Endothelial cell of umbilical vein (primary cell): ENCODE data around the gene EML6. TPM values are rescaled to one million over a fixed set of nuclear protein-coding genes. Genes with fewer than 3 reads are reported as not detected.

Source experiments
- BruUV-seq: library from RNA; stranded (reverse); fragments of 400-500 nt; replicated peaks from 2 replicates; lab custom pipeline; 2021; lab: Mats Ljungman, UMichigan
- CTCF ChIA-PET: fragments of 300-600, 350-600 bp; sonication (Branson Sonifier 250); formaldehyde crosslinking; loops from one replicate; lab custom pipeline; 2021; ENCODE audit warnings: antibody characterized with exemption, inconsistent platforms; lab: Charles Lee
- POLR2A ChIA-PET: fragments of 300-600, 350-600 bp; sonication (Branson Sonifier 250); formaldehyde crosslinking; loops from one replicate; lab custom pipeline; 2021; ENCODE audit warnings: antibody characterized with exemption, inconsistent platforms; lab: Charles Lee
- DNase-seq: peaks from one replicate; pipeline ENCODE4 v3.0.0-alpha.2; 2011; ENCODE audit warnings: low read depth, low spot score
- FAIRE-seq: peaks from 2 replicates; lab custom pipeline; 2011; peaks lifted over from hg19 to GRCh38; lab: Jason Lieb, UNC
- H2AFZ ChIP-seq: 2 replicates; pipeline ENCODE4 v1.6.0; 2012; ENCODE audit warnings: low read depth, low read length, control low read depth, inconsistent platforms
- H3K27ac ChIP-seq: 2 replicates; pipeline ENCODE4 v1.5.1; 2011; ENCODE audit warnings: low read depth, mild to moderate bottlenecking, control low read depth, low read length, moderate library complexity; ENCODE audit not compliant: insufficient read depth
- H3K27me3 ChIP-seq, 2 experiments: 2 replicates each; pipeline versions ENCODE4 v1.6.0 to v1.6.1; 2011; ENCODE audit warnings: low read length in 2 of 2, mixed read lengths in 1 of 2; ENCODE audit not compliant: control insufficient read depth in 2 of 2, insufficient read depth in 2 of 2
- H3K36me3 ChIP-seq, 2 experiments: 2 replicates in 1 of 2; 3 replicates in 1 of 2; pipeline ENCODE4 v1.5.1; 2011; ENCODE audit warnings: low read length in 2 of 2, mild to moderate bottlenecking in 1 of 2, moderate library complexity in 1 of 2; ENCODE audit not compliant: control insufficient read depth in 2 of 2, insufficient read depth in 2 of 2; ENCODE audit errors: extremely low read depth in 1 of 2
- H3K4me1 ChIP-seq: 3 replicates; pipeline ENCODE4 v1.5.1; 2011; ENCODE audit warnings: mild to moderate bottlenecking, low read length; ENCODE audit not compliant: control insufficient read depth, insufficient read depth; ENCODE audit errors: extremely low read depth
- H3K4me2 ChIP-seq: 2 replicates; pipeline ENCODE4 v1.6.1; 2011; ENCODE audit warnings: low read length, control low read depth, mixed read lengths; ENCODE audit not compliant: insufficient read depth
- H3K4me3 ChIP-seq, 3 experiments: fragments of 200-600 bp in 1 of 3; sonication (generic), shearing (Covaris generic) in 1 of 3; replicated peaks in 1 of 3; 2 replicates each; pipeline ENCODE4 v1.5.1; 2011 to 2016; ENCODE audit warnings: control low read depth in 3 of 3, low read length in 3 of 3, mild to moderate bottlenecking in 2 of 3, inconsistent platforms in 1 of 3, low read depth in 1 of 3, moderate library complexity in 1 of 3; ENCODE audit not compliant: insufficient read depth in 1 of 3
- H3K79me2 ChIP-seq: 2 replicates; pipeline ENCODE4 v1.6.0; 2012; ENCODE audit warnings: low read length, inconsistent platforms; ENCODE audit not compliant: control insufficient read depth, insufficient read depth
- H3K9ac ChIP-seq: replicated peaks from 2 replicates; pipeline ENCODE3; 2011; ENCODE audit warnings: low read length, control low read depth; ENCODE audit not compliant: insufficient read depth; ENCODE audit errors: extremely low read depth
- H3K9me1 ChIP-seq: replicated peaks from 3 replicates; pipeline ENCODE4 v1.6.0; 2011; ENCODE audit warnings: mild to moderate bottlenecking, low read length; ENCODE audit not compliant: control insufficient read depth, insufficient read depth; ENCODE audit errors: extremely low read depth
- H3K9me3 ChIP-seq: replicated peaks from 2 replicates; pipeline ENCODE4 v1.5.1; 2012; ENCODE audit warnings: low read length, inconsistent platforms; ENCODE audit not compliant: control insufficient read depth, insufficient read depth
- H4K20me1 ChIP-seq: replicated peaks from 2 replicates; pipeline ENCODE3; 2011; ENCODE audit warnings: mild to moderate bottlenecking, low read length; ENCODE audit not compliant: control insufficient read depth, insufficient read depth; ENCODE audit errors: extremely low read depth
- EZH2 ChIP-seq: IDR thresholded peaks from 2 replicates; pipeline ENCODE4 v1.6.1; 2012; ENCODE audit warnings: borderline replicate concordance, low read depth, mild to moderate bottlenecking, moderate library complexity, low read length, inconsistent platforms; ENCODE audit not compliant: severe bottlenecking
- FOS ChIP-seq: IDR thresholded peaks from 2 replicates; pipeline ENCODE4 v1.6.1; 2011; ENCODE audit warnings: mild to moderate bottlenecking, low read length, moderate library complexity, borderline replicate concordance; ENCODE audit not compliant: insufficient read depth
- GATA2 ChIP-seq: IDR thresholded peaks from 2 replicates; pipeline ENCODE4 v1.7.0; 2011; ENCODE audit warnings: low read depth, mild to moderate bottlenecking, moderate library complexity, mixed read lengths, low read length; ENCODE audit not compliant: insufficient read length, insufficient read depth
- JUN ChIP-seq: IDR thresholded peaks from 2 replicates; pipeline ENCODE4 v1.6.1; 2011; ENCODE audit warnings: borderline replicate concordance, low read depth; ENCODE audit not compliant: insufficient read length, insufficient read depth
- MAX ChIP-seq: IDR thresholded peaks from 2 replicates; pipeline ENCODE4 v1.6.1; 2011; ENCODE audit not compliant: insufficient read depth, insufficient read length
- MYC ChIP-seq: IDR thresholded peaks from one replicate; pipeline ENCODE4 v1.6.1; 2011; ENCODE audit warnings: mild to moderate bottlenecking, low read depth, low read length
- POLR2A ChIP-seq: IDR thresholded peaks from 2 replicates; pipeline ENCODE4 v1.6.1; 2012; ENCODE audit warnings: low read depth, mild to moderate bottlenecking, control low read depth, low read length
- POLR2AphosphoS5 ChIP-seq: IDR thresholded peaks from 2 replicates; pipeline ENCODE4 v1.6.1; 2012; ENCODE audit warnings: low read depth, mild to moderate bottlenecking, control low read depth, low read length, moderate library complexity; ENCODE audit not compliant: insufficient read depth
- dilution Hi-C: fragments of 300-500 bp; cut with MboI; formaldehyde crosslinking; loops from one replicate; pipeline ENCODE4 v1.15.0; 2019; ENCODE audit warnings: low sequenced_read_pairs; ENCODE audit not compliant: extremely low pct_ligation_motif_present
- intact Hi-C: fragments of 100-400 bp; cut with micrococcal nuclease; formaldehyde crosslinking; loops from one replicate; pipeline ENCODE4 v1.10.0; 2022
- polyA plus RNA-seq, 4 experiments: library from polyadenylated mRNA; depleted of rRNA in 3 of 4; stranded (reverse) in 3 of 4; unstranded in 1 of 4; fragments of >200 nt; gene quantifications; 2 replicates each; pipeline versions ENCODE4 v1.2.1 to v1.2.3, GENCODE V29; 2011 to 2012; ENCODE audit warnings: missing spikeins in 1 of 4
- total RNA-seq: library from RNA; stranded (reverse); gene quantifications from 2 replicates; pipeline ENCODE4 v1.2.3, GENCODE V29; 2021
- TF ChIP-seq, protein P1 (sequence below), 2 donors: IDR thresholded peaks; 1 replicate in 1 of 2; 2 replicates in 1 of 2; pipeline ENCODE4 v1.5.1; 2011; ENCODE audit warnings: low read length in 2 of 2, mild to moderate bottlenecking in 2 of 2, moderate library complexity in 2 of 2, control low read depth in 1 of 2, inconsistent platforms in 1 of 2, low read depth in 1 of 2; ENCODE audit not compliant: insufficient read depth in 1 of 2; ENCODE audit errors: extremely low read depth in 1 of 2

EML6 gene
- total and polyA plus RNA-seq, 2 donors (not counting 3 experiments of a cell fraction or from before 2014, with no cell fraction given): 0.79 to 2.1 TPM

GRCh38 chr2:54845094-54845493, 121.6 kb downstream of the EML6 start:
- Histone ChIP-seq H3K27ac (no peak overlapping the region), H3K9me3 (no peaks in the 10 kb centered on the region), H3K36me3 (no peaks in the 10 kb centered on the region), H4K20me1 (no peaks in the 10 kb centered on the region), H3K27me3 (peaks cover 0 to 1% of the 10 kb centered on the region in 2 experiments), H3K79me2 (no peaks in the 10 kb centered on the region), H3K9me1 (no peaks in the 10 kb centered on the region), H3K4me2 (no peak overlapping the region), H3K4me1 (no peaks in the 10 kb centered on the region), H2AFZ (no peak overlapping the region), H3K4me3 (no peak overlapping the region), H3K9ac (no peak overlapping the region)
- dilution Hi-C loops (no loop called here), intact Hi-C loops (no loop called here)
- ChIA-PET POLR2A (no interaction called here), CTCF (interaction anchor here (0.8 to 1.2 kb wide), 3 partner anchors 141 to 738 kb away, joined by 3 to 5 read pairs (median 3); no protein-coding TSS in a partner anchor)
- BruUV-seq: no TSS peak
- FAIRE-seq: no peak
- TF ChIP-seq MAX: no peak
- no peak for DNase-seq

DNA sequence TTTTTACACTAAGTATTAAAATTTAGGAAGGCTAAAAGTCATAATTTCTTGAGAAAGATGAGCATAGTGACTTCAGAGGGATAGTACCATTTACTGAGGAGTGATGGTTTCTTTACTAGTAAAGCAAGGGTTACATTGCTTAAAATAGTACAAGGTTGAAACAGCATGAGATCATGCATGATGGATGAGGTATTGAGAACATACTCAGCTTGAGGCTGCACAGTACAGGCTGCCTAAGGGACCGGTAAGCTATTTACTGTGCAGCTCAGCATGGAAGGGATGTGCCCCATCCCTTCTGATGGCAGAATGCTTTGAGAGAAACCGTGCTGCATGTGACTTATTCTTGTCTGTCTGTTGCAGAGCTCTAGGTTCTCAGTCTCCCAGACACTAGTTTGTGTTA, 122.1 kb downstream of the EML6 start:
- intact Hi-C loops: no loop called here
- dilution Hi-C loops: no loop called here
- no peak for FAIRE-seq

More for the DNA sequence above, 122.1 kb downstream of the EML6 start:
- Histone ChIP-seq H3K9me3 (no peaks in the 10 kb centered on the region), H3K4me3 (no peak overlapping the region), H3K4me2 (no peak overlapping the region), H3K9me1 (no peaks in the 10 kb centered on the region), H4K20me1 (no peaks in the 10 kb centered on the region), H2AFZ (no peak overlapping the region), H3K79me2 (no peaks in the 10 kb centered on the region), H3K9ac (no peak overlapping the region), H3K36me3 (no peaks in the 10 kb centered on the region), H3K27ac (no peak overlapping the region), H3K4me1 (no peaks in the 10 kb centered on the region), H3K27me3 (peaks cover 0 to 1% of the 10 kb centered on the region in 2 experiments)
- no peak for TF ChIP-seq POLR2AphosphoS5
- TF ChIP-seq MAX: no peak
- TF ChIP-seq POLR2A: no peak
- TF ChIP-seq, protein P1, sequence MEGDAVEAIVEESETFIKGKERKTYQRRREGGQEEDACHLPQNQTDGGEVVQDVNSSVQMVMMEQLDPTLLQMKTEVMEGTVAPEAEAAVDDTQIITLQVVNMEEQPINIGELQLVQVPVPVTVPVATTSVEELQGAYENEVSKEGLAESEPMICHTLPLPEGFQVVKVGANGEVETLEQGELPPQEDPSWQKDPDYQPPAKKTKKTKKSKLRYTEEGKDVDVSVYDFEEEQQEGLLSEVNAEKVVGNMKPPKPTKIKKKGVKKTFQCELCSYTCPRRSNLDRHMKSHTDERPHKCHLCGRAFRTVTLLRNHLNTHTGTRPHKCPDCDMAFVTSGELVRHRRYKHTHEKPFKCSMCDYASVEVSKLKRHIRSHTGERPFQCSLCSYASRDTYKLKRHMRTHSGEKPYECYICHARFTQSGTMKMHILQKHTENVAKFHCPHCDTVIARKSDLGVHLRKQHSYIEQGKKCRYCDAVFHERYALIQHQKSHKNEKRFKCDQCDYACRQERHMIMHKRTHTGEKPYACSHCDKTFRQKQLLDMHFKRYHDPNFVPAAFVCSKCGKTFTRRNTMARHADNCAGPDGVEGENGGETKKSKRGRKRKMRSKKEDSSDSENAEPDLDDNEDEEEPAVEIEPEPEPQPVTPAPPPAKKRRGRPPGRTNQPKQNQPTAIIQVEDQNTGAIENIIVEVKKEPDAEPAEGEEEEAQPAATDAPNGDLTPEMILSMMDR (IDR thresholded peaks at IDR 0.05; ENCODE audit: extremely low read depth in 1 of 2, insufficient read depth in 1 of 2, low read depth in 1 of 2, low read length in 2 of 2): no peak
- no peak for TF ChIP-seq FOS
- TF ChIP-seq MYC: no peak
- no peak for TF ChIP-seq EZH2
- TF ChIP-seq JUN: no peak
- no peak for TF ChIP-seq GATA2
- no peak for DNase-seq
- ChIA-PET POLR2A (no interaction called here), CTCF (no interaction called here)
- BruUV-seq: no TSS peak
